GM18502 (cell line): ENCODE measurements around the gene RBM5.

ENCODE experiments used
- ATAC-seq: cut with Tn5 transposase; IDR thresholded peaks from one replicate; pipeline ENCODE4 v1.9.1; 2021; ENCODE audit warnings: mild to moderate bottlenecking; ENCODE audit not compliant: unreplicated experiment, poor library complexity

Gene RBM5

DNA sequence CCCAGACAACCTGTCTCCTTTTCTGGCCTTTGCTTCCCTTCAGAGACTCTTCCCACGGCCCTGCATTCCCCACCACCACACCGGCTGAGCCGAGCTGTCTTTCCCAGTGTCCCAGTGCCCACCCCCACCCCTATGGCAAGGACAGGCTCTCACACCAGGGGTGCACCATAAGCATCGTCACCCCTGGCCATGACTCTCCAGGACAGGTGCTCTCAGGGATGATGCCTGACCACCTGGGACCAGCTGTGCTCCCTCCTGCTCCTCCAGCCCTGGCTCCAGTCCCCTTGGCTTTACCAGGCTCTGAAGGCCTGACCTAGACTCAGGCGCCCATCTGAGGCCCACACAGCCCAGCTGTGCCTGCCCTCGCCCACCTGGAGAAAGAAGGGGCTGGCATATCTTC is 48.8 kb downstream of the RBM5 start:
- no peak for ATAC-seq

DNA sequence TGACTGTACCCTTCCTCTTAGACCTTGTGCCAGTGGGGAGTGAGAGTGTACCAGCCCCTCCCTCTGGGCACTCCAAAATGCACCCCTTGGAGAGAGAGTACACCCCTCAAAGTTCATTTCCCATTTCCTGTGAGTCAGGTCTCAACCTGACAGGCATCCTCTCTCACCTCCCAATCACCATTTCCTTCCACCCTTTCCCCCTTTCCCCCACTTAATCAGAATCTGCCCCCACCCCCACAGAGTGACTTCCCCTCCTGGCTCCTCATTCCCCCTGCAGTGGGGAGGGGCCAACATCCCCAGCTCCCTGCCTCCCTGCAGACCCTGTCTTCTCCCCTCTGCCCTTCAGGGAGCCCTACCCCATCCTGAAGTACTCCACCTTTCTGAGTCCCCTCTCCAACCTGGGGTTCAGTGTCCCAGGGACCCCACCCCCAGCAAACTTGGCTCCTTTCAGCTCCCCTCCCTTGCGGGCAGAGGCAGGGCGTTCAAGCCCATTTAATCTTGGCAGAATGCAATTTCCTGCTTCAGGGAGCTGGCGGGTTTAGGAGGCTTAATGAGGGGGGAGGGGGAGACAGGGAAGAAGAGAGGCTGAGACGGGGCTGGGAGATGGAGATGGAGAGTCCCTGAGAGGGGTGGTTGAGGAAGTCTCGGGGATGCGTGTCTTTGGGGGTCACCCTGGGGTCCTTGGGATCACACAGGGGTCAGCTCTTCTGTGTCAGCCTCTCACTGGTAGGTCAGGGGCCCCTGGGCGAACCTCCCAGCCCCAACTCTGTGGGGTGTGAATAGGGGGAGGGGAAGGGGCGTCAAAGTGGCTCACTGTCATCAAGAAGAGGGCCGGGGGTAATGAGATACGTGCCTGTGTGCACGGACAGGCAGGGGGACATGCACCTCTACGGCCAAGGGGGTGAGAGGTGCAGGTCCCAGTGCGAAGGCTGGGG is 49.8 kb downstream of the RBM5 start:
- no peak for ATAC-seq

DNA sequence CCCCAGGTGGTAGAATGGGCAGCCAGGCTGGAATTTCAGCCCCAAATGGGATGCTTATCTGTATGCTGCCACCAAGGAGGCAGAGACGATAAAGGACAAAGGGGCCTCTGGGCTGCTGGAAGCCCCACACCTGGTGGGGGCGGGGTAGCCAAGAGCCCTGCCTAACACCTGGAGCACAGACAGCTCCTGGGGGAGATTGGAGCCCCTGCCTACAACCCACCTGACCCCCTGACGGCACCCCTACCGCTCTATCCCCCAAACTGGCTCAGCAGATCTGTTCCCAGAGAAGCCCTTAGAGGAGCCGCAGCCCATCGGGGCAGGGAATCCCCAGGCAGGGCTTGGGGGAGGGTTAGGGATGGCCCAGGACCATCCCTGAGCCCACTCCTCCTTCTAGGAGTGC is 50.6 kb downstream of the RBM5 start:
- ATAC-seq: no peak

GRCh38 chr3:50139718-50140423 is 51.2 kb downstream of the RBM5 start:
- ATAC-seq: no peak

- ATAC-seq: no peak
Observed at GRCh38 chr3:50140990-50141389, 52.3 kb downstream of the RBM5 start.

DNA sequence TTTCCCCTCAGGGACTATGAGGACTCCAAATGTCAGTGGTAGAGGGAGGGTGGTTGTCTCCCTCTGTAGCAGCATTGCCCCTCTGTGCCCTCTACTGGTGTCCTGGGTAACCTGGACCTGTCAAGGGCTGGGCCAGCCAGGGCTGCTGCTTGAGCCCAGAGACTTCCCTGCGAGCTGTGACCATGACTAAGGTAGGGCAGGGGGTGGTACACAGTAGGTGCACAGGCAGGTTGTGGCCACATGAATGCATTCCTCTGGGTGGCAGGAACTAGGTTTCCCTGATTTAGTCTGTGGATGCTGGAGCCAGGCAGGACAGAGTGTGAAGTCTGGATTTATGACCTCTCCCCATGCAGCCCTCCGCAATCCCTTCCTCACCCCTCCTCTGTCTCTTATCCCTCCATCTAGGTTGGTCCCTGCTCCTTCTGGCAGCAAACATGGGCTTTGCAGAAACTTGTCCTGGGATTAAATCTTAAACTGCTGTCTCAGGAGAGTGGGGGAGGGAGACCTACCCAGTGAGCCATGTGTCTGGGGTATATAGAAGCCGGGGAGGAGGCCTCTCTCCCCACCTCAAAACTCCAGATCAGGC is 57.7 kb downstream of the RBM5 start:
- ATAC-seq: no peak

- no peak for ATAC-seq
Observed at GRCh38 chr3:50147016-50147415, 58.3 kb downstream of the RBM5 start.

DNA sequence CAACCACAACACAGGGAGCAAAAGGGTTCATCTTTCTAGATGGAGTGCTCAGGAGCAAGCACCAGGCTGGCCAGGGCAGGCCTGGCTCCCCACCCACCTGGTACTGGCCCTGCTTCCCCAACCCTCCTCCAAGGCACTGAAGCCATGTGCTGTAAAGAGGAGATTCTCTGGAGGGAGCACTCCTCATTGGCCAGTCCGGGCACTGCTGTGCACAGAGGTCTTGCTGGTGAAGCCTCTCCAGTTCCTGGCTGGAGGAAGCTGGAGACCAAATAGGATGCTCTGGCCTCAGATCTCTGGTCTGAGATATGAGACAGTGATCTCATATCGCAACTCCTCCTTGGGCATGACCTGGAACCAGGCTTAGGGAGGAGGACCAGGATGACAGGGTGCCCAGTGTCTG is 58.7 kb downstream of the RBM5 start:
- ATAC-seq: no peak

DNA sequence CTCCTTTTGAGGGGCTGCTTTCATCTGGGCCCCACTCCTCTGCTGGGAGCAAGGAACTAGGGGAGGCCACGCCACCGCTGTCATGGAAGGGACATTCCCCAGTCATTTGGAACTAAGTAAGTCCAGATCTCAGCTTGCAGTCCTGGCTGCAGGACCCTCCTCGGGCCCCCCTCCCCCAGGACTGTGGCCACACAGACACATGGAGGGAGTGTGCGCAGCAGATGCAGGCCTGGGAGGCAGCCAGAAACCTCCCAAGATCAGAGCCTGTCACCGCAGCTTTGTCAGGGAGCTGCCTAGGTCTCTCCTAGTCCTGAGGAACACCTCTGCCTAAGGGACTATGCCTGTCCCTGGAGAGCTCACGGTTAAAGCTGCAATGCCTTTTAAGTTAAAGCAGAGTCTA is 59.1 kb downstream of the RBM5 start:
- ATAC-seq: no peak

DNA sequence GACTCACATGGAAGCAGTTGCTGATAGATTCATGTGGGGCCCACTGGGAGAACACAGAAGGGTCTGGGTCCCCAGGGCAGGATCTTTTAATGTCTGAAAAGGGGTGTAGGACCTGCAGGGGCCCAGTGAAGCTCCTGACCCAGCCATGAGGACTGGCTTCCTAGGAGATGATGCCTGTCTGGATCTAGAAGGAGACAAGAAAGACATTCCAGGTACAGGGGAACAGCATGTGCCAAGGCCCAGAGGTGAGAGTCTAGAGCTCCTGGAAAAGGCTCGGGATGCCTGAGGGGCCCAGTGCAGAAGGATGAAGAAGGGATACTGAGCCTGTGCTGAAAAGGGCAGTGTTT is 61.7 kb downstream of the RBM5 start:
- no peak for ATAC-seq

DNA sequence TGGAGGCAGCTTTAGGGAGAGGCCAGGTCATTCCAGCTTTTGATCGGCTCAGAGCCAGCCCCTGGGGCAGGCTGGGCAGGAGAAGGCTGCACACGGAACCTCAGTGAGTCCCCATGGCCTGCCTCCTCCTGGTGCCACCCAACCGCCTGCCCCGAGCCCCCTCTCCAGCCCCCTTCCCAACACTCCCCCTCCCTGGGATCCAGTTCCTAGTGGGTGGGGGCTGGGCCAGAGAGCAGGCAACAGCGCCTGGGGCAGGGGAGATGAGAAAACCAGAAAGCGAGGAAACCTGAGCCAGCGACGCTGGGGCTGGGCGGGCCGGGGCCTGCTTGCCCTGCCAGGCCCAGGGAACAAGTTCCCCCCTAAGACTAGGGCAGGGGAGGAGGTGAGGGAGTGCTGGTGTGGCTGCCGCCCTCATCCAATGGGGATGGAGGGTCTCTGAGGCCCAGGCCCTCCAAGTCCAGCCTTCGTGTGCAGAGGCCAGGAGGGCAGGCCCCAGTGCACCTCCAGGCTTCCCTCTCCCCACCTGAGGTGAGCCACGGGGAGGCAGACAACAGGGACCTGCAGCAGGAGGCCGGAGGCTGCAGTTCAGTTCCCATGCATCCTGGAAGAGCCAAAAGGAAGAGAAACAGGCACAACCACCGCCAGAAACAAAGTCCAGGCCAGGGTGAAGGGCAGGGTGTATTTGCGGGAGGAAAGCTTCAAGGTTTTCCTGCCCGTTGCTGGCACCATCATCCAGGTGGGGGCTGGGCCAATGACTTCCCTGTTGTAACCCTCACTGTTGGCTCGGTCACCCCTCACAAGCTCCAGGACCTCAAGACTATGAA is 62.4 kb downstream of the RBM5 start:
- ATAC-seq: no peak

DNA sequence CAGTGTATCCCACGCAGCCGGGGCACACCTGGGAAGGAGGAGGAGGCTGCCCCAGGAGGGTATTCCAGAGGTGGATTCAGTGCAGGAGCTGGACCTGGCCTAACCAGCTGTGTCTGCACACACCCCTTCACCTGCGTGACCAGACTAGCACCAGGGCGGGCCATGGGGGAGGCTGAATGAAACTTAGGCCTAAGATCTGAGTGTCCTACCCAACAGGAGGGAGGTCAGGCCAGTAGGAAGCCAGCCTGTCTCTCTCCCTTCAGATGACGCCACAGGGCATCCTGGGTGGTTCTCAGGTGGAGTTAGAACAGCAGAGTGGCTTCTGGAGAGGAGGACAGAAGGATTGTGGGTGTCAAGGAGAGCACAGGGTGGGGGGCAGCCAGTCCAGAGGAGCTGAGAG is 63.0 kb downstream of the RBM5 start:
- no peak for ATAC-seq

GRCh38 chr3:50153782-50154475 is 65.2 kb downstream of the RBM5 start:
- no peak for ATAC-seq

- ATAC-seq: peak; percentile 23
Observed at GRCh38 chr3:50154476-50154839, 65.7 kb downstream of the RBM5 start.

DNA sequence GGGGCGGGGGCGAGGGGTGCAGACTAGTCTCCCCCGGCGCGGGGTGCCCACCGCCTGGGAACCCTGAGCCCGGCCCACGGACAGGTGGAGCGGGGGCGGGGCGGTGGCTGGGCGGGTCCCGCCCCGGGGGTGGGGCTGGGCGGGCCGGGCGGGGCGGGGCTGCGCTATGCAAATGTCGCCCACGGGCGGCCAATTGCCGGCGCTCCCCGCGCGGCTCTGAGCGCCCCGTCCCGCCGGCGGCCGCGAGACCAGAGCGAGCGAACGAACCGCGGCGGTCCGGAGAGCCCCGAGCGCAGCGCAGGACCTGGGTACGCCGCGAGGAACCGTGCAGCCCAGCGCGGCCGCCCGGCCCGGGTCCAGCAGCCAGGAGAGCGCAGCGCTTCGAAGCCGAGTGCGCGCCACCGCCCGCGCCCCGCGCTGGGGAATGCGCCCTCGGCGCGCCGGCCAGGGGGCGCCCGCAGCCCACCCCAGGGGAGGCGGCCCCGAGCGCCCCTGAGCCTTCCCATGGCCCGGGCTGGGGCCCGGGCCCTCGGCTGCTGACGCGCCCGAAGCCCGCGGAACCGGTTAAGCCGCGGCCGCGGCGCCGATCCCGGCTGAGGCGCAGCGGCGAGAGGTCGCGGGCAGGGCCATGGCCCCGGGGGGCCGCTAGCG is 66.2 kb downstream of the RBM5 start, which contains the start of gene SEMA3F:
Gene SEMA3F (plus strand): TSS at position 485 of the 651 bp plus-strand sequence. CDS start 4,299 bp downstream, outside the sequence.
- peak; percentile 80 for ATAC-seq

GRCh38 chr3:50155491-50155878 is 66.8 kb downstream of the RBM5 start:
- ATAC-seq: no peak

- no peak for ATAC-seq
Observed at GRCh38 chr3:50155891-50156290, 67.2 kb downstream of the RBM5 start.

DNA sequence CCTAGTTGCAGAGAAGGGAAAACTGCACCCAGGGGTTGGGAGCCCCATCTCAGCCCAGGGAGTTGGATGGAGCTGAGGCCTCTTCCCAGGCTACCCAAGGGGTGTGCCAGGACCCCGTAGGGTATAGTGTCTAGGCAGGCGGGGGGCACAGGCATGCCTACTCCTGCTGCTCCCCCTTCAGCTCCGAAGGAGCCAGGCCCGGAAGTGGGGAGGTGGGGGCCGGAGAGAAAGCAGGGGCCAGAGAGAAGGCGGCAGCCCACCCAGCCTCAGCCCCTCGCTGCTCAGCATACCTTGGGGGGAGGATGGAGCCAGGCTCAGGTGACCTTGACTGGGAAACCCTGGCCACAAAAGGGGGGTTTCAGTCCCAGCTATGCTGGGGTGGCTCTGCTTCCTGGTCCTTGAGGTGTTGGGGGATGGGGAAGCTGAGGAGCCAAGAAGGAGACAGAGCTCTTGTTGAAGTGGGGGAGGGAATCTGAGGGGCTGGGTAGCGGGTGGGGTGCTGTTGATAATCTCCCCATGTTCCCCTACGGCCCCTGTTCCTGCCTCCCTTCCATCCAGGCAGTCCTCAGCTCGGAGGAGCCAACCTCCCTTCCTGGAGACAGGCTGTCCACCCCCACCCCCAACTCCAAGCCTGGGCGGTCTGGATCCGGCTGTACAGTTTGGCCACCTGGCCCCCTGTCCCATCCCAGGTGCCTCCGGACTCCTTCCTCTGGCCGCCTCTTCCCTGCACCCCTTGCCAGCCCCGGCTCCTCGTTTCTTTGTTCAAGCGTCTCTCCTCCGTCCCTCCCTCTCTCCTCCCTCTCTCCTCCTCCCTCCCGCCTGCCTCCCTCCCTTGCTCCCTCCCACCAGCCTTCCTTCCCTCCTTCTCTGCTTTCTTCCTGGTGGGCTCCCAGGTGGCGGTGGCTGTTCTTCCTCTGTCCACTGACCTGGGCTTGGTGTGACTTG is 68.1 kb downstream of the RBM5 start:
- no peak for ATAC-seq
